Activated T-cell treated with anti-CD3 and anti-CD28 coated beads, Interleukin-2, amount 50 U/mL, for 24 hours (primary cell): ENCODE measurements around the gene LTBP4.
"Not testable (repeated sequence)": the region's sequence is repeated elsewhere in the genome, so short reads cannot be mapped to it uniquely, and the experiment has no call there.

Experiments
- DNase-seq: peaks from one replicate; pipeline ENCODE4 v3.0.0-alpha.2; 2020
- H3K27ac Mint-ChIP-seq: 2 replicates; pipeline ENCODE4 v1.8.0; 2020; ENCODE audit warnings: mild to moderate bottlenecking, mixed read lengths
- H3K27me3 Mint-ChIP-seq: 2 replicates; pipeline ENCODE4 v1.8.0; 2020; ENCODE audit warnings: mixed read lengths
- H3K36me3 Mint-ChIP-seq: 2 replicates; pipeline ENCODE4 v1.8.0; 2020; ENCODE audit warnings: low read depth, mixed read lengths
- H3K4me1 Mint-ChIP-seq: 2 replicates; pipeline ENCODE4 v1.8.0; 2020; ENCODE audit warnings: low read depth, mixed read lengths
- H3K4me3 Mint-ChIP-seq: 2 replicates; pipeline ENCODE4 v1.8.0; 2020; ENCODE audit warnings: mild to moderate bottlenecking, moderate library complexity, mixed read lengths
- H3K9me3 Mint-ChIP-seq: 2 replicates; pipeline ENCODE4 v1.8.0; 2020; ENCODE audit warnings: mixed read lengths

Gene LTBP4

GRCh38 chr19:40621966-40622772 lies 21.0 kb downstream of the LTBP4 start:
- no peak for DNase-seq
- no peaks in the 10 kb centered on the region for H3K9me3 Mint-ChIP-seq
- no peak overlapping the region for H3K27ac Mint-ChIP-seq
- peaks cover 25% of the 10 kb centered on the region for H3K4me1 Mint-ChIP-seq
- H3K36me3 Mint-ChIP-seq = peaks cover 85% of the 10 kb centered on the region
- H3K4me3 Mint-ChIP-seq = no peak overlapping the region
- H3K27me3 Mint-ChIP-seq = no peaks in the 10 kb centered on the region

GRCh38 chr19:40622773-40623075 lies 21.6 kb downstream of the LTBP4 start:
- H3K27ac Mint-ChIP-seq = no peak overlapping the region

GRCh38 chr19:40623403-40624251 lies 22.5 kb downstream of the LTBP4 start:
- H3K27me3 Mint-ChIP-seq = no peaks in the 10 kb centered on the region
- H3K36me3 Mint-ChIP-seq = peaks cover 89% of the 10 kb centered on the region
- H3K27ac Mint-ChIP-seq = peak overlapping the region; percentile 24
- no peak for DNase-seq
- peaks cover 21% of the 10 kb centered on the region for H3K4me1 Mint-ChIP-seq
- H3K9me3 Mint-ChIP-seq = no peaks in the 10 kb centered on the region
- no peak overlapping the region for H3K4me3 Mint-ChIP-seq

More at GRCh38 chr19:40622773-40623075, 21.6 kb downstream of the LTBP4 start:
- DNase-seq = no peak
- Mint-ChIP-seq H3K27me3 (no peaks in the 10 kb centered on the region), H3K36me3 (peaks cover 89% of the 10 kb centered on the region), H3K4me3 (no peak overlapping the region), H3K9me3 (no peaks in the 10 kb centered on the region), H3K4me1 (peaks cover 25% of the 10 kb centered on the region)

- H3K27me3 Mint-ChIP-seq, H3K4me3 Mint-ChIP-seq, H3K27ac Mint-ChIP-seq, DNase-seq, H3K9me3 Mint-ChIP-seq: not testable (repeated sequence)
- Mint-ChIP-seq H3K4me1 (peaks cover 14% of the 10 kb centered on the region), H3K36me3 (peaks cover 85% of the 10 kb centered on the region)
Observed at GRCh38 chr19:40624369-40625153, 23.4 kb downstream of the LTBP4 start.

GRCh38 chr19:40625406-40626120 lies 24.4 kb downstream of the LTBP4 start:
- Mint-ChIP-seq H3K27me3 (no peaks in the 10 kb centered on the region), H3K4me1 (peaks cover 14% of the 10 kb centered on the region), H3K9me3 (no peaks in the 10 kb centered on the region), H3K36me3 (peaks cover 87% of the 10 kb centered on the region), H3K27ac (peak overlapping the region; percentile 56), H3K4me3 (no peak overlapping the region)
- DNase-seq = no peak

GRCh38 chr19:40626918-40627317 lies 25.7 kb downstream of the LTBP4 start:
- Mint-ChIP-seq H3K27ac (no peak overlapping the region), H3K36me3 (peaks cover 76% of the 10 kb centered on the region), H3K4me1 (peaks cover 9% of the 10 kb centered on the region), H3K9me3 (no peaks in the 10 kb centered on the region), H3K27me3 (no peaks in the 10 kb centered on the region), H3K4me3 (no peak overlapping the region)
- DNase-seq = no peak

- Mint-ChIP-seq H3K9me3 (no peaks in the 10 kb centered on the region), H3K36me3 (peaks cover 70% of the 10 kb centered on the region)
- DNase-seq = no peak
Observed at GRCh38 chr19:40627486-40628279, 26.5 kb downstream of the LTBP4 start.

GRCh38 chr19:40629346-40629745 lies 28.2 kb downstream of the LTBP4 start:
- Mint-ChIP-seq H3K27me3 (peaks cover under 1% of the 10 kb centered on the region), H3K4me1 (peaks cover 14% of the 10 kb centered on the region), H3K36me3 (peaks cover 55% of the 10 kb centered on the region), H3K27ac (no peak overlapping the region), H3K4me3 (no peak overlapping the region), H3K9me3 (no peaks in the 10 kb centered on the region)
- DNase-seq = no peak

More at GRCh38 chr19:40627486-40628279, 26.5 kb downstream of the LTBP4 start:
- H3K4me3 Mint-ChIP-seq = no peak overlapping the region
- H3K27me3 Mint-ChIP-seq = no peaks in the 10 kb centered on the region
- H3K27ac Mint-ChIP-seq = no peak overlapping the region
- peaks cover 9% of the 10 kb centered on the region for H3K4me1 Mint-ChIP-seq

GRCh38 chr19:40630571-40631160 lies 29.5 kb downstream of the LTBP4 start:
- DNase-seq = no peak
- H3K4me1 Mint-ChIP-seq = peaks cover 14% of the 10 kb centered on the region
- no peaks in the 10 kb centered on the region for H3K9me3 Mint-ChIP-seq
- H3K27ac Mint-ChIP-seq = no peak overlapping the region
- no peak overlapping the region for H3K4me3 Mint-ChIP-seq
- peaks cover 6% of the 10 kb centered on the region for H3K27me3 Mint-ChIP-seq
- H3K36me3 Mint-ChIP-seq = peaks cover 46% of the 10 kb centered on the region

GRCh38 chr19:40632311-40633036 lies 31.3 kb downstream of the LTBP4 start:
- Mint-ChIP-seq H3K36me3 (peaks cover 27% of the 10 kb centered on the region), H3K9me3 (no peaks in the 10 kb centered on the region), H3K27ac (no peak overlapping the region), H3K4me1 (peaks cover 14% of the 10 kb centered on the region), H3K27me3 (peaks cover 7% of the 10 kb centered on the region), H3K4me3 (no peak overlapping the region)
- DNase-seq = no peak

- H3K27ac Mint-ChIP-seq = no peak overlapping the region
- DNase-seq = no peak
- H3K4me1 Mint-ChIP-seq = peaks cover 14% of the 10 kb centered on the region
- peaks cover 7% of the 10 kb centered on the region for H3K27me3 Mint-ChIP-seq
- H3K36me3 Mint-ChIP-seq = peaks cover 20% of the 10 kb centered on the region
- H3K9me3 Mint-ChIP-seq = no peaks in the 10 kb centered on the region
- H3K4me3 Mint-ChIP-seq = no peak overlapping the region
Observed at GRCh38 chr19:40633207-40633606, 32.0 kb downstream of the LTBP4 start.

- Mint-ChIP-seq H3K36me3 (no peaks in the 10 kb centered on the region), H3K9me3 (no peaks in the 10 kb centered on the region), H3K4me3 (no peak overlapping the region), H3K27me3 (peaks cover 7% of the 10 kb centered on the region), H3K4me1 (peaks cover 22% of the 10 kb centered on the region), H3K27ac (no peak overlapping the region)
- DNase-seq = no peak
Observed at GRCh38 chr19:40638327-40638726, 37.2 kb downstream of the LTBP4 start.

GRCh38 chr19:40639638-40639982 lies 38.4 kb downstream of the LTBP4 start:
- no peak for DNase-seq
- H3K36me3 Mint-ChIP-seq = no peaks in the 10 kb centered on the region
- H3K27ac Mint-ChIP-seq = no peak overlapping the region
- H3K27me3 Mint-ChIP-seq = peaks cover 5% of the 10 kb centered on the region
- no peak overlapping the region for H3K4me3 Mint-ChIP-seq
- peaks cover 15% of the 10 kb centered on the region for H3K4me1 Mint-ChIP-seq
- no peaks in the 10 kb centered on the region for H3K9me3 Mint-ChIP-seq
